Caki2 (cell line): Measurements from ENCODE around the gene PCDHA5. TPM values are rescaled to one million over a fixed set of nuclear protein-coding genes. Genes with fewer than 3 reads are reported as not detected.
"Not testable (repeated sequence)": the region's sequence is repeated elsewhere in the genome, so short reads cannot be mapped to it uniquely, and the experiment has no call there.

Experiments used
- DNase-seq: peaks from one replicate; pipeline ENCODE4 v3.0.0-alpha.2; 2015; ENCODE audit warnings: low read depth
- in situ Hi-C: cut with HindIII; loops from 2 replicates; pipeline ENCODE4 v1.10.0; 2016; ENCODE audit warnings: low sequenced_read_pairs, low pct_unique_long_range_greater_than_20kb, mixed read lengths
- total RNA-seq: library from RNA; depleted of rRNA; stranded (reverse); fragments of >200 nt; shearing (Covaris generic); gene quantifications from 2 replicates; pipeline ENCODE4 v1.2.3, GENCODE V29; 2014; ENCODE audit warnings: low replicate concordance; rRNA removed

Gene PCDHA5
- 2.5 and 2.8 TPM in 2 replicates for total RNA-seq

DNA sequence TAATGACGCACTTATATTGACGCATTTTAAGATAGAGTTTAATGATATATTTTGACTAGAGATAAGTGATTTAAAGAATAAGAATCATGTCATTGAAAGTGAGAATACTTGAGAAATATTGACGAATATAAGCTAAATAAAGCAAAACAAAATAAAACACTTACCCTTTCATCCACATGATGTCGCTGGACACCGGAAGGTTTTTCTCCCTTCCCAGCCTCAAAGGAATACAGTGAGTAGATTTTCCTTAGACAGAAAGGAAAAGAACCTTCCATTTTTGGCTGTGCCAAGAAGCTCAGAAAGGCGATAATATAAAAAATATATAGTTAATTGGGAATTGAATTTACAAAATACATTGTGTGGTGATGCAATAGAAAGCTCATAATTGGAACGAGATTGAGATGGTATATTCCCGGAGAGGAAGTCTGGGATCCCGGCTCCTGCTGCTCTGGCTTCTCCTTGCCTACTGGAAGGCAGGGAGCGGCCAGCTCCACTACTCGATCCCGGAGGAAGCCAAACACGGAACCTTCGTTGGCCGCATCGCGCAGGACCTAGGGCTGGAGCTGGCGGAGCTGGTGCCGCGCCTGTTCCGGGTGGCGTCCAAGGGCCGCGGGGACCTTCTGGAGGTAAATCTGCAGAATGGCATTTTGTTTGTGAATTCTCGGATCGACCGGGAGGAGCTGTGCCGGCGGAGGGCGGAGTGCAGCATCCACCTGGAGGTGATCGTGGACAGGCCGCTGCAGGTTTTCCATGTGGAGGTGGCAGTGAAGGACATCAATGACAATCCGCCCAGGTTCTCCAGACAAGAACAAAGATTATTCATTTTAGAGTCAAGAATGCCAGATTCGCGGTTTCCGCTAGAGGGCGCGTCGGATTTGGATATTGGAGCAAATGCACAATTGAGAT, at the start of gene PCDHA5:
TSS of gene PCDHA5 (plus strand) at position 239 of the 906 bp plus-strand sequence.
- peak; percentile 61 for DNase-seq
- in situ Hi-C loops = no loop called here

GRCh38 chr5:140780512-140780911, 40.9 kb upstream of the PCDHA5 start:
- in situ Hi-C loops = no loop called here
- DNase-seq = no peak

DNA sequence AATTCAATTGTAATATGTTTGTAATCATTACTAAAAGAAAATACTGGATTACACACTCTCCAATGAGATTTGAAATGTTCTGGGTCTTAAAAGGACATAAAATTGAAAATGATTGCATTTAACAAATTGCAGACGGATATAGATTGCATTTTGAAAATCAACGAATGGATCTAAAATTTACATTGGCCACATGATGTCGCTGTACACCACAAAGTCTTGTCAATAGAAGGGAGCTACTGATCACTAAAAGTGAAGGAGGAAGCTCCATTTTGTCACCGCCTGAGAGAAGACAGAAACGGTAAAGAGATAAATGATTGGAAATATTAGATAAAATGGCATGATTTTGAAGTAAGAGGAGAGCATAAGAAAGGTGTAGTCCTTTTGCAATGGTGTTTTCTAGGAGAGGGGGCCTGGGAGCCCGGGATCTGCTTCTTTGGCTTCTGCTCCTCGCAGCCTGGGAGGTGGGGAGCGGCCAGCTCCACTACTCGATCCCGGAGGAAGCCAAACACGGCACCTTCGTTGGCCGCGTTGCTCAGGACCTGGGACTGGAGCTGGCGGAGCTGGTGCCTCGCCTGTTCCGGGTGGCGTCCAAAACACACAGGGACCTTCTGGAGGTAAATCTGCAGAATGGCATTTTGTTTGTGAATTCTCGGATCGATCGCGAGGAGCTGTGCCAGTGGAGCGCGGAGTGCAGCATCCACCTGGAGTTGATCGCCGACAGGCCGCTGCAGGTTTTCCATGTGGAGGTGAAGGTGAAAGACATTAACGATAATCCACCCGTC, 35.3 kb upstream of the PCDHA5 start, which contains the start of gene PCDHA1:
TSS of gene PCDHA1 (plus strand) at position 236 of the 782 bp plus-strand sequence.
- no peak for DNase-seq
- in situ Hi-C loops = no loop called here

GRCh38 chr5:140787422-140787821, 34.0 kb upstream of the PCDHA5 start:
- DNase-seq = not testable (repeated sequence)

GRCh38 chr5:140787849-140788504, 33.4 kb upstream of the PCDHA5 start:
- in situ Hi-C loops, DNase-seq: not testable (repeated sequence)

More at GRCh38 chr5:140787422-140787821, 34.0 kb upstream of the PCDHA5 start:
- in situ Hi-C loops = not testable (repeated sequence)

DNA sequence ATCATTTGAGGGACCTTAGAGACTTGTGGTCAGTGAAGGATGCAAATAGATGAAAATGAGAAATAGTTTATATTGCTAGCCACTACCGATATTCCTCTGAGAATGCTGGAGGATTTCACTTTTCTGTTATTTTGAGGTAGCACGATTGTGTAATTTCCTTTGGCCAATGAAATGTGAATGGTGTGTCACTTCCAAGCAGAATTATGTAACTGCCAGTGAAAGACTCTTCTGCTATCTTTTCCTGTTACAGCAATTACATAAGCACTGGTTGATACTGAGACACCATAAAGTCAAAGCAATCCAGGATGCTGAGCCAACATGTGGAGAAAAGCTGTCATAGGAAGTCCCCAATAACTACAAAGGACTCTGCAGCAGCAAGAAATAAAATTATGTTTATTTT, 30.3 kb upstream of the PCDHA5 start:
- in situ Hi-C loops = no loop called here

GRCh38 chr5:140794595-140795258, 26.7 kb upstream of the PCDHA5 start, which contains the start of gene PCDHA2:
PCDHA2 (plus strand) TSS chr5:140794852.
- DNase-seq = no peak
- in situ Hi-C loops = no loop called here

More for the DNA sequence above, 30.3 kb upstream of the PCDHA5 start:
- no peak for DNase-seq

GRCh38 chr5:140795259-140795641, 26.2 kb upstream of the PCDHA5 start:
- no peak for DNase-seq
- in situ Hi-C loops = no loop called here

- DNase-seq, in situ Hi-C loops: not testable (repeated sequence)
Measured at GRCh38 chr5:140796072-140796717, 25.2 kb upstream of the PCDHA5 start.

DNA sequence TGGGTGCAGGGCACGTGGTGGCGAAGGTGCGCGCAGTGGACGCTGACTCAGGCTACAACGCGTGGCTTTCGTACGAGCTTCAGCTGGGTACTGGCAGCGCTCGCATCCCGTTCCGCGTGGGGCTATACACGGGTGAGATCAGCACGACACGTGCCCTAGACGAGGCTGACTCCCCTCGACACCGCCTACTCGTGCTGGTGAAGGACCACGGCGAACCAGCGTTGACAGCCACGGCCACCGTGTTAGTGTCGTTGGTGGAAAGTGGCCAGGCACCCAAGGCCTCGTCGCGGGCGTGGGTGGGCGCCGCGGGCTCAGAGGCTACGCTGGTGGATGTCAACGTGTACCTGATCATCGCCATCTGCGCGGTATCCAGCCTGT, 24.7 kb upstream of the PCDHA5 start:
- no peak for DNase-seq
- in situ Hi-C loops = no loop called here

DNA sequence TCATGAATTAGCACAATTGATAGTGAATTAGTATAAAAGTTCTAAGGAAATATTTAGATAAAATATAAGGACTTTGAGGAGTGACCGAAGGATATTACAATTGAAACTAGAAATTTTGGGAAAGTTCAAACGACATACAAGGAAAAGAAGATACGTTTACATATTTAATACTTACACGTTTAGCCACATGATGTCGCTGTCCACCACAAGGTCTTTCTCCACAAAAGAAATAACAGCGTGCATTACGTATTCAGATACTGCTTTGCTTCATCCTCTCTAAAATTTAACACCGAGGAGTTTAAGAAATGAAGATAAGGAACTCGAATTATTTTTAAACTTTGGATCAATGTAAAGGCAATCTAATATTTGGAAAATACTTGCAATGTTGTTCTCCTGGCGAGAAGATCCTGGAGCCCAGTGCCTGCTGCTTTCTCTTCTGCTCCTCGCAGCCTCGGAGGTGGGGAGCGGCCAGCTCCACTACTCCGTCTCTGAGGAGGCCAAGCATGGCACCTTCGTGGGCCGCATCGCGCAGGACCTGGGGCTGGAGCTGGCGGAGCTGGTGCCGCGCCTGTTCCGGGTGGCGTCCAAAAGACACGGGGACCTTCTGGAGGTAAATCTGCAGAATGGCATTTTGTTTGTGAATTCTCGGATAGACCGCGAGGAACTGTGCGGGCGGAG, 20.5 kb upstream of the PCDHA5 start, which contains the start of gene PCDHA3:
TSS of gene PCDHA3 (plus strand) at position 242 of the 678 bp plus-strand sequence.
- DNase-seq = no peak
- in situ Hi-C loops = no loop called here

DNA sequence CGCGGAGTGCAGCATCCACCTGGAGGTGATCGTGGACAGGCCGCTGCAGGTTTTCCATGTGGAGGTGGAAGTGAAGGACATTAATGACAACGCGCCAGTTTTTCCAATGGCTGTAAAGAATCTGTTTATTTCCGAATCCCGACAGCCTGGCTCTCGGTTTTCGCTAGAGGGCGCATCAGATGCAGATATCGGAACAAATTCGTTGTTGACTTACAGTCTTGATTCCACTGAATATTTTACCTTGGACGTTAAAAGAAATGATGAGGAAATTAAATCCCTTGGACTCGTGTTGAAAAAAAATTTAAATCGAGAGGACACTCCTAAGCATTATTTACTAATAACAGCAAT, 19.9 kb upstream of the PCDHA5 start:
- no peak for DNase-seq
- in situ Hi-C loops = no loop called here

DNA sequence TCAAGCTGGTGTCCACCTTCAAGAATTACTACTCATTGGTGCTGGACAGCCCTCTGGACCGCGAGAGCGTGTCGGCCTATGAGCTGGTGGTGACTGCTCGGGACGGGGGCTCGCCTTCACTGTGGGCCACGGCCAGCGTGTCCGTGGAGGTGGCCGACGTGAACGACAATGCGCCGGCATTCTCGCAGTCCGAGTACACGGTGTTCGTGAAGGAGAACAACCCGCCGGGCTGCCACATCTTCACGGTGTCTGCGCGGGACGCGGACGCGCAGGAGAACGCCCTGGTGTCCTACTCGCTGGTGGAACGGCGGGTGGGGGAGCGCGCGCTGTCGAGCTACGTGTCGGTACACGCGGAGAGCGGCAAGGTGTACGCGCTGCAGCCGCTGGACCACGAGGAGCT, 19.0 kb upstream of the PCDHA5 start:
- DNase-seq, in situ Hi-C loops: not testable (repeated sequence)

DNA sequence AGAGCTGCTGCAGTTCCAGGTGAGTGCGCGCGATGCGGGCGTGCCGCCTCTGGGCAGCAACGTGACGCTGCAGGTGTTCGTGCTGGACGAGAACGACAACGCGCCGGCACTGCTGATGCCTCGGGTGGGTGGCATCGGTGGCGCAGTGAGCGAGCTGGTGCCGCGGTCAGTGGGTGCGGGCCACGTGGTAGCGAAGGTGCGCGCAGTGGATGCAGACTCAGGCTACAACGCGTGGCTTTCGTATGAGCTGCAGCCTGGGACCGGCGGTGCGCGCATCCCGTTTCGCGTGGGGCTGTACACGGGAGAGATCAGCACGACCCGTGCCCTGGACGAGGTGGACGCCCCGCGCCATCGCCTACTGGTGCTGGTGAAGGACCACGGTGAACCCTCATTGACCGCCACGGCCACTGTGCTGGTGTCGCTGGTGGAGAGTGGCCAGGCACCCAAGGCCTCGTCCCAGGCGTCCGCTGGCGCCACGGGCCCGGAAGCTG, 18.6 kb upstream of the PCDHA5 start:
- no peak for DNase-seq
- in situ Hi-C loops = no loop called here

- peak; percentile 69 for DNase-seq
- in situ Hi-C loops = no loop called here
Measured at GRCh38 chr5:140806834-140807775, 14.3 kb upstream of the PCDHA5 start, which contains the start of gene PCDHA4. PCDHA4 (plus strand) TSS chr5:140807068.
